Glomerular endothelial cell (primary cell): ENCODE data around the gene SLC3A2. TPM values are rescaled to one million over a fixed set of nuclear protein-coding genes. Genes with fewer than 3 reads are reported as not detected.

ENCODE experiments used
- DNase-seq: peaks from one replicate; pipeline ENCODE4 v3.0.0-alpha.2; 2011; ENCODE audit warnings: low read depth, low spot score; ENCODE audit errors: extremely low read depth
- total RNA-seq: library from RNA; depleted of rRNA; stranded (reverse); fragments of >200 nt; gene quantifications from 2 replicates; pipeline ENCODE4 v1.2.3, GENCODE V29; 2015

The SLC3A2 gene
- total RNA-seq, 1 donor from 2014 or later, result 157 TPM

DNA sequence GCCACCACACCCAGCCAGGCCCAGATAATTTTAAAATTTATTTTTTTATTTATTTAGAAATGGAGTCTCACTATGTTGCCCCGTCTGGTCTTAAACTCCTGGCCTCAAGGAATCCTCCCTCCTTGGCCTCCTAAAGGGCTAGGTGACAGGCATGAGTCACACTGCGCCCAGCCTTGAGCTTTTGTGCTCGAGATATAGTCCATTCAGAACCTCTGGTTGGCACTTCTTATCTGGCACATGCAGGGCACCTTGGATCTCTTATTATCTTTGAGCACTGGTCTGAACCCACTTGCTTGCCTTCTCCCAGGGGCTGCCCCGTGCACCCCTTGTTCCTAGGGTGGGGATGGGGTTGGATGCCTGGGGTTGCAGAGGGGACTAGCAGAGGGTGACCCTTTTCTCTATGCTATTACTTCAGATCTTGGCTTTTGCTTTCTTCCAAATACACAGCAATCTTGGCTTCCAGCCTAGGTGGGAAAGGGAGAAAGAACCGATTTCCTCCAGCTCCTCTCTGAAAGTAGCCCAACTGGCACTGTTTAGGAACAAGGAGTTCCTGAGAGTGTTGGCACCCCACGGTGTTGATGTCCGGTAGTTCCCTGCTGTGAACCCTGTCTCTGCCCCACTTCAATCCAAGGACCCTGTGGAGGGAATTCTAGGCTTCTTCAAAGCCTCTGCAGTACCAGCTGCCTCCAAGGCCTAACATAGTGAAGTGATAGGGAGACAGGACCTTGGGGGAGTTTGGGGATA, 1.3 kb upstream of the SLC3A2 start:
- DNase-seq, result no peak

DNA sequence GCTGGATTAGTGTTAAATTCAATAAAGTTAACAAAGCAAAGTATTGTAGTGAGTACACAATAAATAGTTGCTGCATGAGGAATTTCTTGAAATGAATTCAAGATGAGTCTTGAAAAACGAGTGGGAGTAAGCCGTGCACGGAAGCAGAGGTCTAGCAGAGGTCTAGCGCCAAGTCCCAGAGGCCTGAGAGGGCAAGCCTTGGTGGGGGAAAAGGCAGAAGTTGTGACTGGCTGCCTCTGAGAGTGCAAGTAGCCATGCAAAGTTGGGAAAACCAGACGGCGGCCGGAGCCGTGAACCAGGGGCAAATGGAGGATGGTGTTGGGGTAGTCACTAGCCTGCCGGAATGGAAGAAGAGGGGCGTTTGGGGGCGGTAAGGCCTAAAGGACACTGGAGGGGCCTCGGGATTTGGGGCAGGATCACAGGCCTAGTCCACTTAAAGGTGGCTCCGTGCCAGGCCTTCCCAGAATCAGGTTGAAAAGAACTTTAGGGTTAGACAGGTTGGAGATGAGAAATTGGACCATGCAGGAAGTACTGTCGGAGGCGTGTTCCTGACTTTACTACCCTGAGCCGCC, 379 bp upstream of the SLC3A2 start:
- no peak for DNase-seq

DNA sequence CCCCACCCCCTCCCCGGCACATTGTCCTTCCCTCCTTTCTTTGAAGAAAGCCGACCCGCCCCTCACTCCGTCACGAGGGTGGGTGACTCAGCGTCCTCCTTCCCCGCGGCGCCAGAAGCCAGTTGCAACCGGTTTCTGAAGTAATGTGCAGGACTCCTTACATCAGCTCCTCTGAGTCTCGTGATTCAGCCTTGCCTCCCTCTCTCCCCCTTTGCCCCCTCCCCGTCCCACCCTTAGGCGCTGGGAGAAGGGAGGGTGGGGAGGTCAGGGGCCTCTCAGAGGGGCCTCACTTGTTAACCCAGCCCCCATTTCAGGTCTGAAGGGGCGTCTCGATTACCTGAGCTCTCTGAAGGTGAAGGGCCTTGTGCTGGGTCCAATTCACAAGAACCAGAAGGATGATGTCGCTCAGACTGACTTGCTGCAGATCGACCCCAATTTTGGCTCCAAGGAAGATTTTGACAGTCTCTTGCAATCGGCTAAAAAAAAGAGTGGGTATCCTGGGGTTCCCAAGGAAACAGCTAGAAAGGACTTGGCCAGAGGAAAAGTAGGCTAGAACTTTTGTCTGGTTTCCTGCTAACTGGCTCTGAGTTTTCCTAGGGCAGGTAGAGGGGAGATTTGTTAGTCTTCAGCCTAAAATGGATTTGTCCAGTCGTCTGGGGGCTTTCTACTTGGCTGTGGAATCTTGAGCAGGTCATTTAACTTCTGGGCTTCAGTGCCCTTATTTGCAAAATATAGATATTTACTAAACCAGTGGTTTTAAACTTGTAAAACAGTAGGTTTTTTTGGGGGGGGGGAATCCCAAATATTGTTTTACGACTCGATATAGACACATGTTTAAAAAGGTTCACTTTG, 1.1 kb downstream of the SLC3A2 start:
- no peak for DNase-seq

DNA sequence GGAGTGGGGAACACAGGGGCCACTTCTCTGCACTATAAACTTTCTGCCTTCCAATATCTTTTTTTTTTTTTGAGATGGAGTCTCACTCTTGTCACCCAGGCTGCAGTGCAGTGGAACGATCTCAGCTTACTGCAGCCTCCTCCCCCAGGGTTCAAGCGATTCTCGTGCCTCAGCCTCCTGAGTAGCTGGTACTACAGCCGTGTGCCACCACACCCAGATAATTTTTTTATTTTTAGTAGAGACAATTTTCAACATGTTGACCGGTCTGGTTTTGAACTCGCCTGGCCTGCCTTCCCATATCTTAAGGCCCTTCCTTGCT, 1.7 kb downstream of the SLC3A2 start:
- no peak for DNase-seq

DNA sequence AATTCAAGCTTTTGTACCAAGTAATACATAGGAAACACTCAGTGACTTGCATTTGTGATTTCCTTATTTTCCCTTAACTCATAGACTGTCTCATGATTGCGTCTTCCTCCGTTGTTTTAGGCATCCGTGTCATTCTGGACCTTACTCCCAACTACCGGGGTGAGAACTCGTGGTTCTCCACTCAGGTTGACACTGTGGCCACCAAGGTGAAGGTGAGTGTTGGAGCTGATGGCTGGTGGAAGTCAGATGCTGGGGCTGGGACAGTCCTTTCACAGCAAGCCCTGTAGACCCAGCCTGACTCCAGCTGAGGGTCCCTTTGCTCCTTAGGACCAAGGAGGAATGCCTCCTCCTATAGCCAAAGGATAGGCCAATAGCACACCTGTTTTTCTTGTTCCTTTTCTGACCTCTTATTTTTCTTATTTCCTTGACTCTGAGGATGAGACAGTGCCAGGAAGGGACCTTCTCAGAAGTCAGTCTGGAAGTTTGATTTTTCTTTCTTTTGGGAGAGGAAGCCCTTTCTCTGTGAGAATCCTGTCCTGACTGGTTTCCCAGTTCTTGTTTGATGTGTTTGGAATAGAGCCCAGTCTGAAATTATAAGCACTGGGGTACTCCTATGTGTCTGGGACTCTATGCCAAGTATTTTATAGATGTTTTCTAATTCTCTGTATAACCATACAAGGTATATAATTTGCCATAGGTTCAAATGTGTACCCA, 2.2 kb downstream of the SLC3A2 start:
- DNase-seq, result no peak

DNA sequence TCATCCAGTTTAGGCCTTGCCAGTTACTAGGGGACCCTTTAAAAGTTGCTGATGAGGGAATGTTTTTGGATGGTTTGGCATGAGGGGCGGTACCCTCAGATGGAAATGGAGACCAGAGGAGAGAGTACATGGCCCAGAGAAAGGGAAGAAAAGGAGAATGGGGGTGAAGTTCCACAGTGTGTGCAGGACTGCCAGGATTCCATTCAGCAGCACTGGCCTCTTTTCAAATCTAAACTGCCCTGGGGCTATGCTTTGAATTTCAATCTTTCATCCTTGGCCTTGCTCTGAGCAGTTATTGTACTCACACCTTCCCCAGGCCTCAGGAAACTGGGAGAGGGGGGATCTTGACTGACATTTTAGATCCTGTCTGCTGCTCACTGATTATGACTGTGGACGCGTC, 3.0 kb downstream of the SLC3A2 start:
- DNase-seq, result no peak

DNA sequence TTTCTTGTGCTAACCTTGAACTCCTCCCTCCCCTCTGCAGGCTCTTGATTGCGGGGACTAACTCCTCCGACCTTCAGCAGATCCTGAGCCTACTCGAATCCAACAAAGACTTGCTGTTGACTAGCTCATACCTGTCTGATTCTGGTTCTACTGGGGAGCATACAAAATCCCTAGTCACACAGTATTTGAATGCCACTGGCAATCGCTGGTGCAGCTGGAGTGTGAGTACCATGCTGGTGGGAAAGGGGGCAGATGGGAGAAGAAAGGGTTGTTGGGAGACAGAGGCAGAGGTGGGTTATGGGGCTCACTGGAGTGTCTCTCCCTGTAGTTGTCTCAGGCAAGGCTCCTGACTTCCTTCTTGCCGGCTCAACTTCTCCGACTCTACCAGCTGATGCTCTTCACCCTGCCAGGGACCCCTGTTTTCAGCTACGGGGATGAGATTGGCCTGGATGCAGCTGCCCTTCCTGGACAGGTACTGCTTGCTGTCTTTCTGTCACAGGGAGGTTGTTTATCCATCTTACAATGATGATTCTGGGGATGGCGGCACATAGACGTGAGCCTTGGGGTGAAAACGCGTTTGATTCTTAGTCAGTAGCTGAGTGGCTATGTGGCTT, 4.5 kb downstream of the SLC3A2 start:
- no peak for DNase-seq

DNA sequence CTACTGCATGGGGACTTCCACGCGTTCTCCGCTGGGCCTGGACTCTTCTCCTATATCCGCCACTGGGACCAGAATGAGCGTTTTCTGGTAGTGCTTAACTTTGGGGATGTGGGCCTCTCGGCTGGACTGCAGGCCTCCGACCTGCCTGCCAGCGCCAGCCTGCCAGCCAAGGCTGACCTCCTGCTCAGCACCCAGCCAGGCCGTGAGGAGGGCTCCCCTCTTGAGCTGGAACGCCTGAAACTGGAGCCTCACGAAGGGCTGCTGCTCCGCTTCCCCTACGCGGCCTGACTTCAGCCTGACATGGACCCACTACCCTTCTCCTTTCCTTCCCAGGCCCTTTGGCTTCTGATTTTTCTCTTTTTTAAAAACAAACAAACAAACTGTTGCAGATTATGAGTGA, 7.7 kb downstream of the SLC3A2 start:
- no peak for DNase-seq

DNA sequence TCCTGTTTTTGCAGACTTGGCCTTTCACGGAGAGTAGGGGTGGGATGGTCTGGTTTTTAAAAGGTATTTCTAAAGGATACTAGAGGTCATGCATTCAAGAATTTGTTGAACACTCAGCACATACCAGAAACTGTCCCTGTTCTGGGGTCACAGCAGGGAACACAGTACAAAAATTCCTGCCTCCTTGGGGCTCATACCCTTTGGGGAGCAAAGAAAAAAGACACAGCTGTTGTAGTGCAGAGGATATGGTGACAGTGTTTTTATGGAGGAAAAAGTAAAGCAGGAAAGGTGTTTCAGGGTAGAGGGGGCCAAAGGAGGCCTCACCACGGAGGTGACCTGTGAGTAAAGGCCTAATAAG, 8.4 kb downstream of the SLC3A2 start:
- no peak for DNase-seq

DNA sequence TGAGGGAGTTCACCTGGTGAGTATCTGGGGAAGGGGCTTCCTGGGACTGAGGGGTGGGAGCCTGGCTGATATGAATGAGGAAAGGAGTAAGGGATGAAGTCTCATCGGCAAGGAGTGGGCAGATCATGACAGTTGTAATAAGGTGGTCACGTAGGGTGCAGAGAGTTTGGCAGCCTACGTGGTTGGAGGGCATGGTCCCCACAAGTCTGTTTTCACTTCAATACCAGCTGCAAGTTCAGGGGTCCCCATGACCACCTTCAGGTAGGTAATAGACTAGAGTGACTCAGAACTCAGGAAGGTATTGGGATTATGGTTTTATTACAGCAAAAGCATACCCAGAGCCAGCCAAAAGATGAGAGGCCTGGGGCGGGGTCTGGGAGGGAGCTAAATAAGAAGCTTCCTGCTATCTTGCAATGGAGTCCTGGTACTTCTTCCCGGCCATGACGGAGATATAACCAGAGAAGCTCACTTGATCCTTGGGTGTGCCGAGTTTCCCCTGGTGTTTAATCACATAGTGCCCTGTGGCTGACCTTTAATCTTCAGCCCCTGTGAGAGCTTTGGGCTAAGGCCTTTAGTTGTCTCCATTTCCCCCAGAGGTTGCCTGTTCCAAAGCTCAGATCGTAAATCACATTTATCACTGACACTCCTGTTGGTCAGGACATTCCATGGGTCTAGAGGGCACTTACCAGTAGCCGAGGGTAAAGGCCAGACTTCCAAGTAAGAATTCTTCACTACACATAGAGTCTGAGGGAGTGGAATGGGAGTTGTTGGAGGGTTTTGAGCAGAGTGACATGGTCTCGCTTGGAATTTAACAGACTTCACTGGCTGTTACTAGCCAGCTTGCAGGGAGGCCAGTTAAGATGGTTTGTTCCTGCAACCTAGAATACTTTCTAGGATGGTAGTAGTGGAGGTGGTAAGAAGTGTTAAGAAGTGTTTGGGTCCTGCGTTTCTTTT, 9.1 kb downstream of the SLC3A2 start:
- DNase-seq, result peak; percentile 77

DNA sequence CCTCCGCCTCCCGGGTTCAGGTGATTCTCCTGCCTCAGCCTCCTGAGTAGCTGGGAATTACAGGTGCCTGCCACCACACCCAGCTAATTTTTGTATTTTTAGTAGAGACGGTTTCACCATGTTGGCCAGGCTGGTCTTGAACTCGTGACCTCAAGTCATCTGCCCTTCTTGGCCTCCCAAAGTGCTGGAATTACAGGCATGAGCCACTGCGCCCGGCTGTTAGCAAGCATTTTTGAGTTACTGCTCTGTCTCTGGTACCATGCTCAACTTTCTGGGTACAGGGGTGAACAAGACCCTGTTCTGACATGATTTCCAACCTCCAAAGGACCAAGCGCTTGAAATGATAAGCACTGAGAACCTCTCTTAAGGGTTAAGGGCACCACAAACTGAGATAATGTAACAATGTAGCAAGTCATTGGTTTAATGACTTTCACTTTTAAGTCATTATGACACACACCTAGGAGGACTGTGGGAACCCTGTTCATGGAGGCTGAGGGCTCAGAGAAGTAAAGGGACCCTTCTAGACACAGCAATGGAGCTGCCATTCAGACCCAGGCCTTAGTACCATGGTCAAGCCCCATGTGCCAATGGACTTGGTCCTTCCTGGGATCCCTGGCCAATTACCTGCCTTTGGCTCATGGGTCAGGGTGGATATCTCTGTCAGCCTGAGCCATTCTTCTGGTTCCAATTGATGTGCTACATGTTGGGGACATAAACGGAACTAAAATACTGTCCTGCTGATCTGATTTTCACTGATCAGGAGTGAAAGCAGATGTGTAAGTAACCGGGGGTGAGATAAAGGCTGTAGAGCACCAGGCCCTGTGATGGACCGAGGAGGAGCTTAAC, 11.6 kb downstream of the SLC3A2 start:
- DNase-seq, result no peak

DNA sequence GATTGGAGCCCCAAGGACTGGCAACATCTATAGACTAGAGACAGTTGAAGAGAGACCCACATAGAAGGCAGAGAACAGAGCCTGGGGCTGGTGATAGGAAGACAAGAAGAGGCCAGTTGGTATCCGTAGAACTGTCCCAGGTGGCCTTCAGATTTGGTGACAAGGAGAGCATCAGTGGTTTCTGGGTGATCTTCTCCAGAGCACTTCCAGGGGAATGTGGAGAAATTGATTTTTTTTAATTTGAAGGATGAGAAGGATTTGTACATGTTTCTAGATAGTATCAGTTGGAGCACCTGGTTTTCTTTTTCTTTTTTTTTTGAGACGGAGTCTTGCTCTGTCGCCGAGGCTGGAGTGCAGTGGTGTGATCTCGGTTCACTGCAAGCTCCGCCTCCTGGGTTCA, 14.8 kb downstream of the SLC3A2 start:
- no peak for DNase-seq

DNA sequence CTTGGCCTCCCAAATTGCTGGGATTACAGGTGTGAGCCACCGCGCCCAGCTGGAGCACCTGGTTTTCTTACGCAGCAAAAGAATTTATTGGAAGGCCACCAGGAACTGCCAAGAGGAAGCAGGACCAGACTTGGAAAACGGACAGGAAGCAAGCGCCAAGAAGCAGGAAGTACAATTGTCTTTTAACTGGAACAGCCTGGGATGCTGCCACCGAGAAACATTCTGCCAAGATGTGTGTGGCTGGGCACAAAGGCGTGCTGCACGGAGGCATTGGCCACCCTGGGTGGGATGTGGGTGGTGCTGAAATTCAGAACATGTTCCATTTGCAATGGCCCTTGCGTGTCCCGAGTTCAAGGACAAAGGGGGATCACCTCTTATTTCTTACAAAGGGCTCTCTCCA, 15.4 kb downstream of the SLC3A2 start:
- DNase-seq, result no peak

DNA sequence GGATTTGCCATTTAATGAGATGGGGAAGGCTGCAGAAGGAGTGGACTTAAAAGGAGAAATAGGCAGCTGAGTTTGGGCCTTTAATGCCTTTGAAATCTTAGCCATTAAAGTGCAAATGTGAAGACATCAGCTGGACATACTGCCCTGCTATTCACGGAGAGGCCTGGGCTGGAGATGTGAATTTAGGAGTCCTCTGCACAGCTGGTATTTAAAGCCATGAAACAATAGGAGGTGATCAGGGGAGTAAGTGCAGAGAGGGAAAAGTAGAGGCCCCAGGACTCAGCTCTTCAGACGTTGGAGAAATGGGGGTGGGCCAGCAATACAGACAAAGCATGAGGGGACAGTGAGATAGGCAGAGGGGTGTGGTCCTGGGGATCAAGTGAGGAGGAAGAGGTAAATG, 16.6 kb downstream of the SLC3A2 start:
- DNase-seq, result no peak

DNA sequence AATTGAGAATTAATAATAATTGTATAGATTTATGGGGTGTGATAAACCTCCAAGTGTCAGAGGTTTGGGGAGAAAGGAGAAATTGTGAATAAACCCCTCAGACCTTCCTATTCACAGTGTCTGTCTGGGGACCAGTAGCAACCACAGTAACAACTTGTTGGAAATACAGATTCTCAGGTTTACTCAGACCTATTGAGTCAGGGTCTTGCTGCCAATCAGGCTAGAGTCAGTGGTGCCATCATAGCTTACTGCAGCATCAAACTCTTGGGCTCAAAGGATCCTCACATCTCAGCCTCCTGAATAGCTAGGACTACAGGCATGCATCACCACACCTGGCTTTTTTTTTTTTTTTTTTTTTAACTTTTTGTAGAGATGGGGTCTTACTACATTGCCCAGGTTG, 17.3 kb downstream of the SLC3A2 start:
- DNase-seq, result no peak

DNA sequence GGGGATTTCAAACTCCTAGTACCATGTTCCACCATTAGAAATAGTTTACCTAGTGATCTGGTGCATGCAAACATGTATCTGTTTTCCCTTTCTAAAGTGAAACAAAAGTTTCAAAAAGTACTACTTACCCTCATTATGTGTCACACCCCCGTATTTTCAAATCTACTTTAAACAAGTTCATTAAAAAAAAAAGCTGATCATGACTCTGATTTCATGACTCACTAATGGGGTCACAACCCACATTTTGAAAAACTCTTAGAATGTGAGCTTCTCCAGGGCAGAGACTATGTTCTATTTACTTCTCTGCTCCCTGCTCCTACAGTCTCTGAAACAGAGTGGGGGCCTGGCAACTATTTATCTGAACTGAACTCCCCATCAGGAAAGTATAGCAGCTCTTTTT, 22.2 kb downstream of the SLC3A2 start:
- DNase-seq, result no peak

DNA sequence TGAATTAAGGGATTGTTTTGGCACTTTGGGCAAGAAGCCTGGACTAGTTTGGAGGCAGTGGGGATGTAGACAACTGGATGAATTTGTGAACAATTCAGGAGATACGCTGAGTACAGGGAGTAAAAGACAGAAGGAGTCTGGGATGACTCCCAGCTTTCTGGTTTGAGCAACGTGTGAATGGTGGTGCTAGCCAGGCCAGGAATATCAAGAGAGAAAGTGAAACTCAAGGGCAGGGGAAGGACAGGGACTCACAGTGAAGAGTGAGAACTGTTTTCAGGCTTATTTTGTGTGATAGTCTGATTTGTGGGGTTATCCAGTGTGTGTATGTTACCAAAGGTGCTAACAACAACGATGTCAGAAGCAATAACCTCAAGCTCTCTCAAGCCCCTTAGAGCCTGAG, 24.6 kb downstream of the SLC3A2 start:
- DNase-seq, result no peak

DNA sequence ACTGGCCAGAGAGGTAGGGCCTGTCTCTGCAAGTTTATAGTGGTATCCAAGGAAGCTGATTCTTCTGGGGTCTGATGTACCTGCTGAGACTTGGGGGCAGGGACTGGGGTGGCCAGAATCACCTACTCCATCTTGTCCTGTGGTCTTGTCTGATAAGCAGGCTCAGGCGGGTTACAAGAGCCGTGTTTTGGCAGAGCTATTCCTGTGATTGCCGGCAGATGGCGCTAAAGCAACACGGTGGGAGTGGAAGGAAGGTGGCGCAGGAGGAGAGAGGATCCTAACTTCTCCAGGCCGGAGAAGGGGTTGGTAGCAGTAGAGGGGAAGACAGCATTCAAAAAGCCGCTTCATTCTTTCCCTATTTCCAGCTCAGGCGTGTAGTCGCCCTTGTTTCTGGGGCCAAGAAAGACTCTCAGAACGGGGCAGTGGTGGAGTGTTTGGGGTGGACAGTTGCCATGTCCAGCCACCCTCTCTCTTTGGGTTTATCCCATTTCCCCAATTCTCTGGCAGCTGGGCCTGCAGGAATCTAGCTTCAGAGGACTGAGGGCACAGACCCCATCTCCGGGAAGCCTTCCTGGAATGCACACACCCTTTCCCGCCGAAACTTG, 25.3 kb downstream of the SLC3A2 start:
- peak; percentile 65 for DNase-seq
